HG03097 (cell line): ENCODE data around the gene MTRF1.
"Not testable (repeated sequence)": the region's sequence is repeated elsewhere in the genome, so short reads cannot be mapped to it uniquely, and the experiment has no call there.

Source experiments
- ATAC-seq: cut with Tn5 transposase; IDR thresholded peaks from one replicate; pipeline ENCODE4 v1.9.1; 2021; ENCODE audit not compliant: unreplicated experiment, low FRiP score

MTRF1 gene

GRCh38 chr13:41179593-41180250 lies 83.7 kb downstream of the MTRF1 start:
- no peak for ATAC-seq

GRCh38 chr13:41178040-41178439 lies 85.3 kb downstream of the MTRF1 start:
- ATAC-seq = no peak

GRCh38 chr13:41177616-41178015 lies 85.8 kb downstream of the MTRF1 start:
- no peak for ATAC-seq

- not testable (repeated sequence) for ATAC-seq
These were observed 87.8 kb downstream of the MTRF1 start for GRCh38 chr13:41175576-41175975.
